KOPT-K1 (cell line): ENCODE data around the gene PDE2A.

Source experiments
- H3K27ac ChIP-seq: fragments of 200-600 bp; sonication (generic); 2 replicates; pipeline ENCODE4 v1.5.1; 2016; ENCODE audit warnings: antibody characterized with exemption, mild to moderate bottlenecking, low read depth, low read length; ENCODE audit not compliant: poor library complexity, severe bottlenecking
- H3K36me3 ChIP-seq: fragments of 200-600 bp; sonication (generic); 2 replicates; pipeline ENCODE4 v1.5.1; 2017; ENCODE audit warnings: antibody characterized with exemption, mild to moderate bottlenecking, low read length, moderate library complexity; ENCODE audit not compliant: insufficient read depth
- H3K9me3 ChIP-seq: fragments of 200-600 bp; sonication (generic); 2 replicates; pipeline ENCODE4 v1.5.1; 2017; ENCODE audit warnings: antibody characterized with exemption, low read length, mild to moderate bottlenecking; ENCODE audit not compliant: insufficient read depth, poor library complexity, severe bottlenecking

The PDE2A gene

DNA sequence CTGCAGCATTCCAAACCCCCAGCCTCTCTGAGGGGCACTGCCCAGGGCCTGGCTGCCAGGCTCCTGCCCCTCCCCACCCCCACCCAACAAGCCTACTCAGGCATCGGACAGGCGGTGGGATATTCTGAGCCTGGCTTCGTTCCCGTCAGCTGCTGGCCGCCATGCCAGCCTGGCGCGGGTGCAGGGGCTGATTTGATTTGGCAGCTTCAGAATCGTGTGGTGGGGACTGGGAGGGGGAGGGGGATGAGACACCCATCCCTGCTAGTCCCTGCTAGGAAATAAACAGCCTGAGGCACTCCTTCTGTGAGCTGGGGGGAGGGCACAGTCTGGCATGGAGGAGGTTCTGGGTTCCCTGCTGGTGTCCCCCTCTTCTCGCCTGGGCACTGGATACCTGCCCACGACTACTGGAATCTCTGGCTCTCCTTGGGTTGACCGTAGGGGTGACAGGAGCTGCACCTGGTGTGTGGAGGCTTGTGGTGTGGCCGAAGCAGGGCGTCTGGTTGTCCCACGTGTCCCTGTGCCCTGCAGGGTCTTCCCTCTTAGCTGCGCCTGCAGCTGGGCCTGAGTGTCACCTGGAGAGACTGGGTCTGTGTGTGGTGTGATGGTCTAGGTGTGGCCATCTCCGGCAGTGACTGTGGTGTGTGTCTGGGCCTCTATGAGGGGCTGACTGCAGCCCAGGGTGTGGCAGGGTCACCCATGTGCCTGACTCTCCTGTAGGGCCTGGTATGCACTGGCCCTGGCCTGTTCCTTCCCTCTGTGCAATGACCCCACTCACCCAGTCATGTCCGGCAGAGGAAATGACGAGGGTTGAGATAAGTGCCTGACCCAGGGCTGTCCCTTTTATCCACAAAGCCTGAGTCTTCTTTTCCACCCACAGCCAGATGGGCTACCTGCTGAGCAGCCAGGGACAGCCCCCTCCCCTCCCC, 42.2 kb downstream of the PDE2A start:
- Histone ChIP-seq H3K27ac (no peak overlapping the region), H3K9me3 (no peaks in the 10 kb centered on the region), H3K36me3 (no peaks in the 10 kb centered on the region)

- H3K27ac ChIP-seq, result no peak overlapping the region
- no peaks in the 10 kb centered on the region for H3K9me3 ChIP-seq
- no peaks in the 10 kb centered on the region for H3K36me3 ChIP-seq
Measured at GRCh38 chr11:72630104-72630852, 43.9 kb downstream of the PDE2A start.

DNA sequence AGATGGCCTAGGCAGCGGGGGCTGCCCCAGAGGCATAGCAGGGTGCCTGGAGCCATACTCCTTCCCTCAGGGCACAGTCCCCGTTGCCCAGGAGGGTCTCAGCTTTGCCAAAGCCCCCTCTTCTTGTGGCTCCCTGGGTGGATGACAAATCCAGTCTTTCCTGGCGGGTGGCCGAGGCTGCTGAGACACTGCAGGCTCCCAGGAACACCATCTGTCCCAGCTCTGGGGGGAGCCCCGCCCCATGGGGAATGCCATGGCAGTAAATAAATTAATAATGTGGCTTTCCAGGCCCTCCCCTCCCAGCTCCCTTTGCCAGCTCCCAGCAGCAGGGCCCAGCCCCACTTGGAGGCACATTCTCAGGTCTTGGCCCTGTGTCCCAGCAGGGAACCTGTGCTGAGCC, 45.0 kb downstream of the PDE2A start:
- Histone ChIP-seq H3K36me3 (no peaks in the 10 kb centered on the region), H3K27ac (no peak overlapping the region), H3K9me3 (no peaks in the 10 kb centered on the region)

GRCh38 chr11:72627594-72628281, 46.5 kb downstream of the PDE2A start:
- Histone ChIP-seq H3K27ac (no peak overlapping the region), H3K36me3 (no peaks in the 10 kb centered on the region), H3K9me3 (no peaks in the 10 kb centered on the region)

DNA sequence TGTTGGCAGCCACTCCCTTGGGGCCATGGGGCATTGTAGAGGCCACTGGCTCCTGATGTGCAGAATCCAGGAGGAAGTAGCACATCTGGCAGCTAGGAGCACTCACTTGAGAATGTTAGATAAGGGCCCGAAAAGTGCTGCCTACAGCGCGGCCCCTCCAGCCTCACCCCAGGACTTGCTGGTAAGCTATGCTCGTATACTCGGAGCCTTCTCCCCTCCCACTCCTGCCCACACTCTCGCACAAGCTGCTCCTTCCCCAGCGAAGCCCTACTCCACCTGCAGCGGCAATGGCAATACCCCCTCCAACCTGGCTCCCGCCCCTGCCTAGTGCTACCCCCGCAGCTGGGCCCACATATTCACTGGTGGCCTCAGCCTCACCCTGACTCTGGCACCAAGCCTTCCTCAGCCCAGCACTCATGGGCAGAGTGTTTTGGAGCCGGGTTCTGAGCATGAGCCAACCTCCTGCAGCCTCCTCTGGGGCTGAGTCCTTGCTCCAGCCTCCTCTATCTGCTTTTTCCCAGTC, 47.7 kb downstream of the PDE2A start:
- no peak overlapping the region for H3K27ac ChIP-seq
- H3K9me3 ChIP-seq, result no peaks in the 10 kb centered on the region
- H3K36me3 ChIP-seq, result no peaks in the 10 kb centered on the region

DNA sequence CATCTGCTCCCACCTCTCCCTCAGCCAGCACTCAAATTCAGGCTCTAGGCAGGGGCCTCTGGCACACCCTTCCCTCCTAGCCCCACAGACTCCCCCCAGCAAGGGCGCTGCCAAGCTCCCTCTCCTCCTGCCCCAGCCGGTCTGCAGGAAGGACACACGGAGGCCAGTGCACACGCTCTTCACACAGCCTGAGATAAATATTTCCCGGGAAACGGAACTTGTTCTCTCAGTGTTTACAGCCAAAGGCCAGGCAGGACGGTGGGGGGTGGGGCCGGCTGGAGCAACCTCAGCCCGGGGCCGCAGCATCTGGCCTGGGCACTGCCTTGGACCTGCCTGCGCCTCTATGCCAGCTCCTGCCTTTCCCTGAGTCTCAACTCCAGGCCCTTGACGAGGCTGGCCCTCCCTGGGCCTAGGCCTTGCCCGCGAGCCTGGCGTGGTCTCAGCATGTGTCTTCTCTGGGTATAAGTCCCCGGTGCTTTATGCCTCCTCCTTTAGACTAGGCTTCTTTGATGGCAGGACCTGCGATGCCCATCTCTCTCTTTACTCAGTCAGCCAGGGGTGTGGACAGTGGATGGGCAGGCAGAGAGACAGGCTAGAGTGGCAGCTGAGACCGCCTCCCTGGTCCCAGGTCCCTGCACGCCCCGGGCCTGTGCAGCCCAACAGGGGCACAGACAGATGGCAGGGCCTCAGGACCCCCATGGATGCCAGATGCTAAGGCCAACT, 48.4 kb downstream of the PDE2A start:
- H3K36me3 ChIP-seq, result no peaks in the 10 kb centered on the region
- H3K9me3 ChIP-seq, result no peaks in the 10 kb centered on the region
- H3K27ac ChIP-seq, result no peak overlapping the region

- no peak overlapping the region for H3K27ac ChIP-seq
- no peaks in the 10 kb centered on the region for H3K9me3 ChIP-seq
- H3K36me3 ChIP-seq, result no peaks in the 10 kb centered on the region
Measured at GRCh38 chr11:72624496-72625201, 49.6 kb downstream of the PDE2A start.

GRCh38 chr11:72623052-72623451, 51.2 kb downstream of the PDE2A start:
- H3K27ac ChIP-seq, result no peak overlapping the region
- H3K9me3 ChIP-seq, result no peaks in the 10 kb centered on the region
- no peaks in the 10 kb centered on the region for H3K36me3 ChIP-seq

DNA sequence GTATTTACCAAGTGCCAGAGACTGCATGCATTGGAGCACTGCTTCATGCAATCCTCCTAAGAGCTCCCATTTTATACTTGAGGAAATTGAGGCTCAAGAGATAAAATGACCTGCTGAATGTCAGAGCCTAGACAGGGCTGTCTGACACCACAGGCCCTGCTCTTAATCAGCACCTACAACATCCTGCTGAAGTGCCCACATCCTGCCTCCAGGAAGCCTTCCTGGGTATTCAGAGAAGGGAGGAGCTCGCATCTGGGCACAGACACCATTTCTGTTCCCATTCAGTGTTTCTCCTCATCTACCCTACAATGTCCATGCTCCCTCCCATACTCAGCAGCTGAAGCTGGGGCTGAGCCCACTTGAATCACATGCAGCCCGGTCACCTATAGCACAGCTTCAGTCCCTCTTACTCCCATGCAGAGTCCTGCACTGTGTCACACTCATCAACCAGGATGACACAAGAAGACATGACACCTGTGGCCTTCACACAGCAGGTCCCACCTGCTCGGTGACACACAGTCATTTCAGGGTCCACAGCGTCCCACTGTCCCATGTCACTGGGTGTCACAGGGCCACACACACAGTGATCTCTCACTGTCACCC, 53.1 kb downstream of the PDE2A start:
- no peak overlapping the region for H3K27ac ChIP-seq
- H3K36me3 ChIP-seq, result no peaks in the 10 kb centered on the region
- H3K9me3 ChIP-seq, result no peaks in the 10 kb centered on the region

- Histone ChIP-seq H3K27ac (no peak overlapping the region), H3K36me3 (no peaks in the 10 kb centered on the region), H3K9me3 (no peaks in the 10 kb centered on the region)
Measured at GRCh38 chr11:72618803-72619202, 55.4 kb downstream of the PDE2A start.

DNA sequence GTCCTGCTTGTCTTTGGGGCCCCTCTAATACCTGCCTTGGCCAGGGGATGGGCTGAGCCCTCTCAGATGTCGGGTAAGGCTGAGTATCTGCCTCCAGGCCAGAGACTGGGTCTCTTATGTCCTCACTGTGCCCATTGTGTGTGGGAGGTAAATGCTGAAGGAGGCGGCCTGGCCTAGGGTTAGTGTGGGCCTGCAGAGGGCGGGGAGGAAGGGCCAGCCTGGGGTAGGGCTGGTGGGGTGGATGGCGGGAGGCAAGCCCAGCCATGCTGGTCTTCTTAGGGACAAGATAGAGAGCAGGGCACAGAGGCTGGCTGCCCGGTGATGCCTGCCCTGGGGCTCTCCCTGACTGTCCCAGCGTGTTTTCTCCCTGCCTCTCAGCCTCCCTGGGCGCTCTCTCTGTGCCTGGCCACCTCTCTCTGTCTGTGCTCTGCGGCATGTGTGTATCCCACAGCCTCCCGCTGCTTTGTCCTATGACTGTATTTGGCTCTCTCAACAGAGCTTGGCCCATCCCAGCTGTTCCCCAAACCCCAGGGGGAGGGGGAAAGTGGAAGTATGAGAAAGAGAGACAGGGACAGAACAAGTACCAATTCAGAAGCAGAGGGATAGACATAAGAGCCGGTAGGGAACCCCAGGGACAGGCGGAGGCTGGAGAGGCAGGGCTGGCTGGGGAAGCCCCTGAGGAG, 57.0 kb downstream of the PDE2A start:
- Histone ChIP-seq H3K9me3 (no peaks in the 10 kb centered on the region), H3K27ac (no peak overlapping the region)

DNA sequence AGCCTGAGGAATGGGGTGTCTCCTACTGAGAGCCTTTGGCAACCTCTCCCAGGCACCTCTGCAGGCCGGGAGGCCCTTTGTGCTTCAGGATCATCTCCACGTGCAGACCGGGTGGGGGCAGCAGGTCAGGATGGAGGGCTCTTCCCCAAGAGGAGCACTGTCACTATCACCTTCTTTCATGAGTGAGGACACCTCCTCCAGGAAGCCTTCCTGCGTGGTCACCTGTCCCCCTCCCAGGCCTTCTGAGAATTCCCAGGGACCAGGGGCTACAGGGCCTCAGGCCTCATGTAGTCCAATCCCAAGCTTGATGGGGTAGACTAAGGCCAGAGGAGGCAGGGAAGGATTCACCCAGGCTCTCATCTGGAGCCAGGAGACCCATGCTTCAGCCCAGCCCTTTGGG, 57.6 kb downstream of the PDE2A start:
- H3K27ac ChIP-seq, result no peak overlapping the region
- no peaks in the 10 kb centered on the region for H3K9me3 ChIP-seq

More for the DNA sequence above, 57.0 kb downstream of the PDE2A start:
- no peaks in the 10 kb centered on the region for H3K36me3 ChIP-seq

DNA sequence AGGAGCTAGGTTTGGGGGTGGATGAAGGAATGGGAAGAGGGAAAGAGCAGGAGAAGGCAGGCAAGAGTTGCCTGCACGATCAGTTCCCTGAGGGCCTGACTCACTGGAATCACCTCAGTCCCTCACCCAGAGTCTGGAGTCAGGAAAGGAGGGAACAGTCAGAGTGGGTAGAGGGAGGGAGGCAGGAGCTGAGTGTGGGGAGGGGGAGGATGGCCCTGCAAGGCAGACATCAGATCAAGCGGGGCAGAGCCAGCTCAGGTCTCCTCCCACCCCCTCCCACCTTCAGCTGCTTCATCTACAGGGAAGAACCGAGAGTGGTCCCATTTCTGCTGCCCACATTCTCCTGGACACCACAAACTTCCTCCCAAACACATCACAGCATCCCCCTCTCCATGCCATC, 58.9 kb downstream of the PDE2A start:
- no peak overlapping the region for H3K27ac ChIP-seq
- no peaks in the 10 kb centered on the region for H3K9me3 ChIP-seq
- no peaks in the 10 kb centered on the region for H3K36me3 ChIP-seq

More for the DNA sequence above, 57.6 kb downstream of the PDE2A start:
- no peaks in the 10 kb centered on the region for H3K36me3 ChIP-seq
